Glomerular endothelial cell (primary cell): ENCODE results near the gene AZI2. TPM values are rescaled to one million over a fixed set of nuclear protein-coding genes. Genes with fewer than 3 reads are reported as not detected.

Experiments used
- DNase-seq: peaks from one replicate; pipeline ENCODE4 v3.0.0-alpha.2; 2011; ENCODE audit warnings: low read depth, low spot score; ENCODE audit errors: extremely low read depth
- total RNA-seq: library from RNA; depleted of rRNA; stranded (reverse); fragments of >200 nt; gene quantifications from 2 replicates; pipeline ENCODE4 v1.2.3, GENCODE V29; 2015

AZI2 gene, protein sequence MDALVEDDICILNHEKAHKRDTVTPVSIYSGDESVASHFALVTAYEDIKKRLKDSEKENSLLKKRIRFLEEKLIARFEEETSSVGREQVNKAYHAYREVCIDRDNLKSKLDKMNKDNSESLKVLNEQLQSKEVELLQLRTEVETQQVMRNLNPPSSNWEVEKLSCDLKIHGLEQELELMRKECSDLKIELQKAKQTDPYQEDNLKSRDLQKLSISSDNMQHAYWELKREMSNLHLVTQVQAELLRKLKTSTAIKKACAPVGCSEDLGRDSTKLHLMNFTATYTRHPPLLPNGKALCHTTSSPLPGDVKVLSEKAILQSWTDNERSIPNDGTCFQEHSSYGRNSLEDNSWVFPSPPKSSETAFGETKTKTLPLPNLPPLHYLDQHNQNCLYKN
- total RNA-seq, result 29.4 and 73.3 TPM in 2 replicates

DNA sequence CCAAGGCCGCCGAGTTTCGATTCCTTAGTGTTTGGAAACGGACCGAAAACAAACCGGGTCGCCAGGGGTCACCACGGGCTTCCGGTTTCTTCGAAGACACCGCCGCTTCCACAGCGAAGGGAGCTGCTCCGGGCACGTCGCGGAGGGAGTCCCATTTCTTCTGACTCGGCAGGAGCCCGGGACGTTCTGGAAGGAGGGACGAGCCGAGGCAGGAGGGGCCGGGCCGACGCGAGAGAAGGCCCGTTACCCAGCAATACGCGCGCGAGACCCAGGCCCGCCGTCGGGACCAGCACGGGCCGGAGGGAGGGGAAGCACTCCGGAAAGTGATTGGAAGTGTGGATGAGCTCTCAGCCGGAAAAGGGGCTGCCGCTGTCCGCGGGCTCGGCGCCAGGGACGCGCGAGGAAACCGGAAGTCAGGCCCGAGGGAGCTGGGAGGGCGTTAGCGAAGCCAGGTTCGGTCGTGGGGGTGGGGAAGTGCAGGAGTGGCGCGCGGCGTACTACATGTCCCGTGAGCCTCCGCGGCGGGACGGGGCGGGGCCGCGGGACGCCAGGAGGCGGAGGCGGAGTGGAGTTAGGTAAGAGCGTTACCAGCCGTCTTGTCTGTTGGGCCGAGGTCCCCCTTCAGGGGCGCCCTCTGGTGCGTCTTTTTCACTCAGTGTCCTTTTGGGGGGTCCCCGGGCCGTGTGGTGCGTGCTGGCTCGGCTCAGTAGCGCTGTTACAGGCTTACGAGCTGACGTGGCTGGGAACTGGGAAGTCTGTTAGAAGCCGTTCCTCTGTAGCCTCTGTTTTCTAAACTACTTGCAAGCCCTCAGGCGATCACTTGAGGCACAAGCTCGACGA is at the start of gene AZI2, which contains the start of gene ZCWPW2:
TSS of gene AZI2 (minus strand) at position 196 of the 840 bp plus-strand sequence. CDS start 8,207 bp downstream, outside the sequence.
TSS of gene ZCWPW2 (plus strand) at position 93 of the 840 bp plus-strand sequence. CDS start 64,348 bp downstream, outside the sequence.
- DNase-seq, result peak; percentile 44

DNA sequence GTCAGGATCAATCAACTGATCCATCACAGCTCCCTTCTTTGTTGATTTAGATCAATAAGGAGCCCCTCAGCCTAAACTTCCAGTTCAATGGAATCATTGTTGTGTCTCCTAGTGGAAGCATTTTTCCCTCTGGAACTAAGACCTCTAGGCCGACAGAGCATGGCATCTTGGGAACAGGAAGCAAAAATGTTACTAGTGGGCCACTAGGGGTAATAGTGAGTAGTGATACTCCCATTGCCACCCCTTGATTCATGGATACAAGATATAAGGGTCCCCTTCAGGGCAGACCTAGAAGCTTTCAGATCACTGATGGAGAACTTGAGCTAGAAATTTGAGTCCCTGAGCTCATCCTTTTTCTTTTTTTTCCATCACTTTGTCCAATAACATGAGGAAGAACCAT is 40.4 kb upstream of the AZI2 start:
- no peak for DNase-seq

DNA sequence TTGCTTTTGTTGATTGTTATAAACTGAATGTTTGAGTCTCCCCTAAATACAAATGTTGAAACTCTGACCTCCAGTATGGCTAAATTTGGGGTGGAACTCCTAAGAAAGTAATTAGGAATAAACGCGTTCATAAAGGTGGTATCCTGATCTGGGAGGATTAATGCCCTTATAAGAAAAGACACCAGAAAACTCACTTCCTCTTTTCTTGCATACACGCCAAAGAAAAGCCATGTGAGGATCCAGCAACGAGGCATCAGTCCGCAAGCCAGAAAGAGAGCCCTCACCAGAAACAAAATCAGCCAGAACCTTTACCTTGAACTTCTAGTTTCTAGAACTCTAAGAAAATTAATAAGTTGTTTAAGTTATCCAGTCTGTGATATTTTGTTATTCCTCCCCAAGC is 37.4 kb upstream of the AZI2 start:
- no peak for DNase-seq

DNA sequence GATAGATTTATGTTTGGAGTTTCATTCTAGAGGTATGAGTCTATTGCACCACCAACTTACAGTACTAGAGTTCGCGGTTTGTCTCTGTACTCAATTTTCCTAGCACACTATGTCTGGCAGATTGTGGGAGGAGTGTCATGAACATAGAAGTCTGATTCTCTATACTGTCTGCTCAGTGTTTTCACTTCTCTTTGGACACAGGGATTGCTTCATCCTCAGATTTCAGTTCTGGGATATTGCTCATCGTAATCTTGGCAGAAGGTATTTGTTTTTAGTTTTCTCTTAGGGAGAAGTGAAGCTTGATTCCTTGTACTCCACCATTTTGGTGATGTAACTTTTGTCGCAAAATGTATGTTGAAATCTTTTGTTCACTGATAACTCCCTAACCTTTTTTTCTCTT is 27.8 kb upstream of the AZI2 start:
- DNase-seq, result no peak

GRCh38 chr3:28349469-28350000 is 911 bp upstream of the AZI2 start:
- DNase-seq, result no peak

- DNase-seq, result no peak
Observed at GRCh38 chr3:28348265-28348628, 377 bp downstream of the AZI2 start.

DNA sequence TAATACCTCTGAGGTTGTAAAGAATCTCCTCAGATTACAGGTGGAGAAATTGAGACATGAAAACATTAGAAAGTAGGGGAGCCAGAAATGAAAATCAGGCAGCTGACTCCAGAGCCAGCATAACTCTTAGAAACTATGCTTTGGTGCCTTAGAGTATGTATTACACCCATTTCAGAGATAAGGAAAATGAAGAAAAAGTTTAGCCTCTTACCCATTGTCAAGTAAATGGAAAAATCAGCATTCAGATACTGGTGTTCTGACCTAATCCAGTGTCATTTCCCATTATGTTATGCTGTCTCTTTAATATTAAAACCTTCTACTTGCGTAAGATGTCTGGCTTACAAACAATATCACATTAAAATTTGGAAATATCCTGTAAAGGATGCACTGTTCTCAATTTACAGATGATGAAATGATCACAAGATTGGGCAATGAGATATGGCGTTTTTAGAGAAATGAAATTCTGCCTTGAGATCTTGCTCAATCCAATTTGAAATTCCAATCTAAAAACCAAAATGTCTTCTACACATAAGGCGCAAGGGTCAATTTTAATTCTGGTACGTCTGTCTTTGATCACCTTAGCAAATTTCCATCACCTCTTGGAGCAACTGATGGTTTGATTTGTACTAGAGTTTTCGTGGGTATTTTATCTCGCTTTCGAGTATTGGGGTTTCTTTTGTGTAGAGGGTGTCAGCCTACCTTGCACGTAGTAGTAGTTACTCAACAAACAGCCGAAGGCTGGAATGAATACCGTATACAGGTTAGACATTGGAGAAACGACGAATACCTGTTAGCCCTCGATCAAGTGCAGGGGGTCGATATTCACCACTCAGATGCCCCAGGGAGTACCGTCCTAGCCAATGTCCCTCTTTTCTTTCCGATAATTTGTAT is 1.0 kb downstream of the AZI2 start:
- no peak for DNase-seq

DNA sequence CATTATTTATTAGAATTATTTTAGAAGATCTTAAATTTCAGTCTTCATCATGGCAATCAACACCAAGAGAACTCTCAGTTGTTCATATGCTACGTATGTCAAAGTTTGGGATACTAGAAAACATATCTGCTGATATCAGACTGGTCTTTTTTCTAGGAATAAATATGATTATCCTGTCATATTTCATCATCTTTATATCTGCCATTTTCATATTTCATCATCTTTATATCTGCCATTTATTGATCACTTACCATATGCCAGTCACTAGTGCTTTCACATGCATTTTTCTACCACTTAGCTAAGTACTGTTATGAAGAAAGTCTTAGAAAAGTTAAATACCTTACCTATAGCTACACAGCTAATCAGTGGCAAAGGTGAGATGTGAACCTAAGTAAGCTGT is 2.9 kb downstream of the AZI2 start:
- no peak for DNase-seq

DNA sequence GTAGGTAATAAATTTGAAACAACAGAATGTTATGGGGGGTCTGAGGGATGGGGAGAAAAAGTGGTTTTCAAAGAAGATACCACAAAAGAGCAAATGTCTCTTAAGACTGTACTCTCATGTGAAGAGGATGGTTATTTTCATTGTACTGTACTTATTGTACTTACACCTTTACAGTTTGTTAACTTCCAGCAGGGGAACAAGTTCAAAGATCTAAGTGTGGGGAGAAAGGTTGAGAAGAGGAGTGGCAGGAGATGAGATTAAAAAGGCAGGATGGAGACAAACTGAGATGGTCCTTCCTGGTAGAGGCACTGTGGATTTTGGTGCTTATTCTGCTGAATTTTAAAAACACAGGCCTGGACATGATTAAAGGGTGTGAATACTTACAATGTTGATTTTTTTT is 5.5 kb downstream of the AZI2 start:
- DNase-seq, result no peak

DNA sequence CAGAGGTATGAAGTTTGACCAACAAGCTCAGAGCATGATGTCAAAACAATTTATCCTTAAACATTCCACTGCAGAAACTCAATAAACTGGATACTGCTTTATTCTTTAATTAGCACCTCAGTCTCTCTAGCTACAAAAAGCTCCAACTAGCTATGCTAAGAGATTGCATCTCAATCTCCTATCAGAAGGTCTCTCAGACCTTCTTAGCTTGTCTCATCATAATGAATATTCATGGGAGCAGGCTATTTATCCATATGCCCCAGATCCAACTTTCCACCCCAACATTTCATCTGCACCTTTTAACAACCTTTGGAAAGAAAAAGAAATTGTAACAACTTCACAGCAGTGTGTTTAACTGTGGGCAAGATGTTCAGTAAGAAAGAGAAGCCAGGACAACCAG is 11.4 kb downstream of the AZI2 start:
- no peak for DNase-seq

GRCh38 chr3:28335246-28335645 is 13.4 kb downstream of the AZI2 start:
- DNase-seq, result no peak

GRCh38 chr3:28334552-28334951 is 14.1 kb downstream of the AZI2 start:
- no peak for DNase-seq

GRCh38 chr3:28328188-28329151 is 20.2 kb downstream of the AZI2 start:
- no peak for DNase-seq

DNA sequence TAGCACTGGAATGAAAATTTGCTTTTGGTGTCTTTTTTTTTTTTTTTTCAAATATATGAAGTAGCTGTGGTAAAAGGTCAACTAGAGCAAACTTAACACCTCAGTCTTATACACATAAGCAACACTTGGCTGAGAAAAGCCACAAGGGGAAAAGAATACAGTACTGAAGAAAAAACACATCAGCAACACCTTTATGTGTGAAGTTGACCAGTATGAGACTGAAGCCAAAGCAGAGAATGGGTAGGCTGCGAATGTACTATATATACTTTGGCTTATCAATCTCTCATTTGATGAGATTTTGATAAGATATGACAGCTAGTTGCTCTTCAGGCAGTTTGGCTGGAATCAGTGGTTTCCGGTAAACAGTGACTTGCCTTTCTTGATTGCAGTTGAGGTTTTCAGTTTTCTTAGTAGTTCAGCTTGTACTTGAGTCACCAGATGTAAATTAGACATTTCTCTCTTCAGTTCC is 22.1 kb downstream of the AZI2 start:
- no peak for DNase-seq

DNA sequence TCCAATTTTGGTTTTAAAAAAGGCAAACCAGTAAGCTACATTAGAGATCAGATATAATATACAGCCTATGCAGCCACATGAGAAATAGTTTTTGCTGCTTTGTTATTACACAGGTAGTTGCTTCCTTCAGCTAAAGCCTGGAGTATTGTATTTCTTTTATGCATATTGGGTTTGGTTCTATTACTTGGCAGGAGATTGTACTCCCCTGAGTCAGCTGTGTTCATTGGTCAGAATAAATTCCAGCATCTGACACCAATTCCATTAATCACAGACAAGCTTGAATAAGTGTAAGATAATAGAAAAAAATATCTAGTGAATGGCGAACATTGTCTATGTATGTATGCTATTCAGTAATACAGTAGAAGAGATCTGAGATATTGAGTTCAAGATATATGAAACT is 26.2 kb downstream of the AZI2 start:
- DNase-seq, result no peak

DNA sequence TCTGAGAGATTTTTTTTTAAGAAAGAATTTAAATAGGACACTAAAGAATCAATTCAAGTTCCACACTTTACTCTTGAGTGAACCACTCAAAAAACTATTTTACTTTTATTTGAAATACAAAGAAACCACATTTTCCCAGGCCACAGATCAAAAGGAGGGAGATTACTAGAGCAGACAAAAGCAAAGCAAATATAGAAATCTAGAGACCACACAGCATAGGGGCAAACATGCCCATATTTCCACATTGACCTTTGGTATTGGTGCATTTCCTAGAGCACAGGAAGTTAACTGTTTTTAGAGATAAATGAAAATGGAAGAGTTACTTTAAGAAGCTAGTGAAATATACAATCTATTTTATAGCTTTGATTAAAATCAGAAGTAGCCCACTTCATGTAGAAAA is 27.6 kb downstream of the AZI2 start:
- no peak for DNase-seq

DNA sequence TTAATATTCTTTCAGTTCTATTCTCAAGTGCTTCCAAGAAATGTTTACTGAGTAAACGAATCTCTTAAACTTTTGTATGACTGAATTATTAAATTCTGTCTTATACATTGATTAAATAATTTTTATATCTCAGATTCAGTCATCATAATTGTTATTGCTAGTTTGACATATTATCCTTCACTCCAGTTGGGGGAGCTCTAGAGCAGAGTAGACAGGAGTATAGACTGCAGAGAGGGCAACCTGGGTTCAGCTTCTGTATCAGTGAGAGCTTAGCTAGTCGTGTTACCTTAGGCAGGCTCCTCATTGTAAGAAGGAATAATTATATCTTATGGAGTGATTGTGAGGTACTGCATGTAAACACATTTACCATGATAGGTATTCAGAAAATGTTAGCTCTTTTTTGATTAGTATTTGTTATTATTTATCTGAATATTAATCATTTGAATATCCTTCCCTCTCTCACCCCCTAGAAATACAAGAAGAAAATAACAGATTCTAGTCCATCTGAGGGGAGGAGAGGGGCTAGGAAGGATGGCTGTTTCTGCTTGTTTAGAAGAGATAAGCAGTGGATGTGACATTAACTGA is 31.1 kb downstream of the AZI2 start:
- no peak for DNase-seq

- no peak for DNase-seq
Observed at GRCh38 chr3:28316226-28316625, 32.4 kb downstream of the AZI2 start.

GRCh38 chr3:28315711-28316110 is 32.9 kb downstream of the AZI2 start:
- DNase-seq, result no peak
